NCI-H774 (cell line): Measurements from ENCODE around the gene ZNF670.

Experiments used
- DNase-seq: peaks from one replicate; lab custom pipeline; 2025; lab: John Stamatoyannopoulos, UW

The ZNF670 gene

GRCh38 chr1:247103859-247104591 is 25.4 kb upstream of the ZNF670 start, which contains the start of gene ZNF669:
Gene ZNF669 (minus strand): TSS chr1:247104356. CDS start chr1:247104199, 157 bp downstream.
- peak; percentile 98 for DNase-seq

DNA sequence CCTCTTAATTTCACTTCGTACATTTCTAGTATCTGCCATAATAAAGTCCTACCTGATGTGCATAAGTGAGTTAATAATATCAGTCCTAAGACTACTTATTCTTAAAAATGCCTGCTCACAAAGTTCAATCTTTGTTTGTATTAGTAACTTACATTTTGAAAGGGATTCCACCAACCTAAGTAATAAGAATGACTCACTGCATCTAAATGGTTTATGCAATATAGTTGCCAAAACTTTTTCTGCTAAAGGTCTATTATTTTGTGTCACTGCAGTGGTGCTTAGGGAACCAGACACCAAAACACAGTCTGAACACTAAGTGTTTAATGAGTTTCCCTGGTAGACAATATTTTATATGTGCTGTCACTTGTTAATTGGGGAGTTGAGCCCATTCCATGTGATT is 23.8 kb upstream of the ZNF670 start:
- no peak for DNase-seq

DNA sequence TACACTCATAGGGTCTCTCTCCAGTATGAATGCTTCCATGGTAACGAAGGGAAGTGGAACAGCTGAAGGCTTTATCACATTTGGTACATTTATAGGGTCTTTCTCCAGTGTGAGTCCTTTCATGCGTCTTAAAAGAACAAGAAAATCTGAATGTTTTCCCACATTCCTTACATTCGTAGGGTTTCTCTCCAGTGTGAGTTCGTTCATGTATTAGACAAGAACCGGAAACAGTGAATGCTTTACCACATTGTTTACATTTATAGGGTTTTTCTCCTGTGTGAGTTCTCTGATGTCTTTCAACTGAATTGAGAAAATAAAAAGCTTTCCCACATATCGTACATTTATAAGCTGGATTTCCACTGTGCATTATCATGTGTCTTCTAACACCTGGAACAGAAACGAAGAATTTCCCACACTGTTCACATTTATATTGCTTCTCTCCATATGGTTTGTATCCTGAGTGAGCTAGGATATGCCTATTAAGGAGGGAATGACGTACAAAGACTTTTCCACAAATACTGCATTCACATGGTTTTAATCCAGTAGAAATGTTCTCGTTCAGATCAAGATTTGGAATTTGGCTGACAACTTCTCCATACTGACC is 22.2 kb upstream of the ZNF670 start:
- DNase-seq, result no peak

- DNase-seq, result no peak
These were observed 18.3 kb upstream of the ZNF670 start for GRCh38 chr1:247096958-247097357.

DNA sequence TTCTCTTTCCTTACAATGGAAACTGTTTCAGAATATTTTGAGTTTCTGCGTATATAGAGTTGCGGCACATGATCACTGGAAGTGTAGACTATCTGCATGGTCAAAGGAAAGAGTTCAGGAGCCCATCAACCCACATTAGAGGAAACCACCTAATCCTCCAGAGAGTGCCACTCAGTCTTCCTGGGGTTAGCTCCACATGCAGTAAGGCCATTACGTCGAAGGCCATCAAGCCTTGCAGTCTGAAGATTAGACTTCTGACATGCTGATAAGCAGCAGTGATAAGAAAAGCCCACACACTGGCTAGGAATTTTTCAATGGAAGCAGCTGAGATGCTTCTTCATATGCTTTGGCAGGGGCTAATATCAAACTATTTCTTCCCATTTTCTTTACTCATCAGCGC is 17.9 kb upstream of the ZNF670 start:
- no peak for DNase-seq

DNA sequence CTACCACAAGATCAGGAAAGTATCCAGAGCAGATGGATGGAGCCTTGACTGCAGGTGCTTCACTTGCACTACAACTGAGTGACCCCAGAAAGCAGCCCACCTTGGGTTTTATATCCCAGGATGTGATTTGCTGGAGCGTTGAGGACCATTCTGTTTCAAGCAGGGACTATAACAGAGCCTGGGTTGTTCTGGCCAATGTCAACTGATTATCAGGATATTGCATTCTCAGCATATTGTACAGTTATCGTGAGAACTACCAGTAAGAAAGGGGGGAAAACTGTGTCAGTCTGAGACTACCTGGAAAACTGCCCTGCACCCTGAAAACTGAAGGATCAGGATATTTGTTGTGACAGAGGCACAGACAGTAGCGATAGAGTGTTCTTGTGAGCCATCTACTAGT is 17.5 kb upstream of the ZNF670 start:
- DNase-seq, result no peak

DNA sequence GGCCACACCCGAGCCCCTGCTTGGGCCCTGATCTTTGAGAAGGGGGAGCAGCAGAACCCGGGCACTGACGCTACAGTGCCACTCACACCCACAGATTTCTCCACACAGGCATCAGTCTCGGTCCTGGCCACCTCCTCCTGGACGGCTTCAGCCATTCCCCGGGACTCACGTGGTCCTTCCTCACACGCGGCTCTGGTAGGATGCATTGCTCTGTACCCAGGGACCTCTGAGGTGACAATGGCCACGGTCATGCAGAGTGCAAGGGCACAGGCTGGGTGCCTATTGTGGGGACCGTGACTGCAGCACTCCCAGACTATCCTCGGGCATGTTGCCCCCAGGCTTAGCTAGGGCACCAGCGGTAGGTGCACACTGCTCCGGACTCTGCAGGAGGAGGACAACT is 11.8 kb upstream of the ZNF670 start:
- DNase-seq, result no peak

DNA sequence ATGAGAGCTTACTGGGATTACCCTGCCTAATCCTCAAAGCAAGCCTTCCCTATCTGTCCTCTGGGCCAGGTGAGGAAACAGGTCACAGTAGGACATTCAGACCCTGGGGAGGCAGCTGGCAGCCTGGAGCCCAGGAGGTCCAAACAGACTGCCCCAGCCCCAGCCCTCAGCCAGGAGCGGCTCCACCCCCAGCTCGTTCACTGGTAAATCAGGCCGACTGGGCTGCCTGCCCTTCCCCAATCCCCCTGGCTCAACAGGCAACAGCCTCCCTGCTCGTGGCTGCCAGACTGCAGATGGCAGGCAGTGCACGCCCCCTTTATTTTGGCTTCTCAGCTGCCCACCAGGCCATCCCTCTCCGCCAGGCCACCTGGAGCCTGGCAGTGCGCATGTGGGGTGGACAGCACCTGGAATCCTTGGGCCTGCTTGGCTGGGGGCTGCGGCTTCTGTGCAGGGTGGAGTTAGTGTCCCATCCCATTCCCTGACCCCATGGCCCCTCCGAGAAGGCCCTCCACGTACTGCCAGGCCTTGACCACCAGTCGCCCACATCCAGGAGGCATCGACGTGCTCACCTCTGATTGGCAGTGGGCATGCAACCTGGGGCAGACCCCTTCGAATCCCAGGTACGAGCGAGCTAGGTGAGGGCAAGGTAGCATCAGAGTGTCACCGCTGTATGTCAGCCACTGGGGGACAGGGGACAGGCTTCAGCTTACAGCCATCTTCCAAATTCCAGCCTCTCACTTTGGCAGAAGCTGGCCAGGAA is 11.2 kb upstream of the ZNF670 start:
- DNase-seq, result no peak

DNA sequence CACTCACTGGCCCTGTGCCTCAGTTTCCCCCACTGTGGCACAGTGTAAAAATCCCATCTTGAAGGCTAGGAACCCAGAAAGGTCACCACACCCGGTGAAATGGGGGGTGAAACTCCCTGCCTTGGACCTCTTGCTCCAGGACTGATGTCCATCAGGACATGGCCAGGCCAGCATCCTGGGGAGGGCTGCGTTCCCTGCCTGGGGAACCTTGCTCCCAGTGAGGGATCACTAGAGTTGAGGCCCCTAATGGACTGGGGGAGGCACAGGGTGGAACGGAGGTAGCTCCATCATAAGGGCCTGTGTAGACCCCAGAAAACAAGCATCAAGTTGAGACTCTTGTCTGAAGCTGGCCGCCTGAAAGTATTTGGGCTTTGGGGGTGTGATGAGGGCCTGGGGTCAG is 10.4 kb upstream of the ZNF670 start:
- DNase-seq, result no peak

GRCh38 chr1:247087256-247087655 is 8.6 kb upstream of the ZNF670 start:
- DNase-seq, result no peak

- DNase-seq, result no peak
These were observed 6.7 kb upstream of the ZNF670 start for GRCh38 chr1:247085310-247085709.

GRCh38 chr1:247084771-247085170 is 6.2 kb upstream of the ZNF670 start:
- no peak for DNase-seq

- no peak for DNase-seq
These were observed 697 bp upstream of the ZNF670 start for GRCh38 chr1:247079141-247079874.

DNA sequence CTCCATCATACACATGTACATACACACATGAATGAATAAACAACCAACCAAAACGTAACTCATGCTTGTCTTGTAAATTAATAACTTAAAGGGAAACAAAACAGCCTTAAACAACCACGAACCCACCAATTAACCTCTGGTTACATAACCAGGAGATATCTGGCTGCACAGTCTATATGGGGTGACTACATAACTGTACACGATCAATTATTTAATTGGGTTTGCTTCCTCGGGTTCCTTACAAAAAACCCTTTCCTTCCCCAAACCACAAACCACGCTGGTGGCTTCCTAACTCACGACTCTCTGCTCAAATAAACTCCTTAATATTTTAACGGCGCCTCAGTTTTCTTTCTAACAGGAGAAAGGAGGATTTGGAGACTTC is 744 bp downstream of the ZNF670 start:
- no peak for DNase-seq

GRCh38 chr1:247077213-247077612 is 1.4 kb downstream of the ZNF670 start:
- DNase-seq, result no peak

- DNase-seq, result no peak
These were observed 8.0 kb downstream of the ZNF670 start for GRCh38 chr1:247070645-247071044.

DNA sequence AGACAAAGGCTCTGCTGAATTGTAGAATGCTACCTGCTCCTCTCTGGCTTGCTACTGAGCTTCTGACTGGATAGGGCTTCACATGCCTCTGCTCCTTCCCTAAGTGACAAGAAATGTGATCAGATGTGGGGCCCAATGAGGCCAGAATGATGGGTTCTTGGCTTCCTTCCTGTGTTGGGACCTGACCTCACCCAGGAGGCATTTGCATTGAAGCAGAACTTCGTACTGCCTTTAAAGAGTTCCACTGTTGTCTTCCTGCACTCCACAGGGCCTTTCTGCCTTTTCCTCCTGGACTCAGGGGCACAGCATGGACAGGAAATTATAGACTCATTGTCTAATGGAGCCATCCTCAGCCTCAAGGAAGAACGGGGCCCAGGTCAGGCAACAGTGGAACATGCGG is 14.3 kb downstream of the ZNF670 start:
- no peak for DNase-seq

DNA sequence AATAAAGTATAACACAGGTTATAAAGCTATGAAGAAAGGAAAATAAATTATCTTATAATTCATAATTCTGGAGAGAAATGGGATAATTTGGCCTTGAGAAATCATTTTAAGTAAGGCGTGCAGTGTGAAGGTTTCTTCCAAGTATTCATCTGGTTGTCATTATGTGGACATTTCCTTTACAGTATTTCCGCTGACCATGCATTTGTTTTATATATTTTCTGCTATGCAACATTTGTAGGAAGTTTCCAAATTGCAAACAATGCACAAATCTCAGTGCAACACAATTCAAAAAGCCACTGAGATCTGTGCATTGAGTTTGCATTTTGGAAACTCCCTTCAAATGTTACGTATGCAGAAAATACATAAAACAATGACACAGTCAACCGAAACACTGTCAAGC is 17.8 kb downstream of the ZNF670 start:
- DNase-seq, result no peak

DNA sequence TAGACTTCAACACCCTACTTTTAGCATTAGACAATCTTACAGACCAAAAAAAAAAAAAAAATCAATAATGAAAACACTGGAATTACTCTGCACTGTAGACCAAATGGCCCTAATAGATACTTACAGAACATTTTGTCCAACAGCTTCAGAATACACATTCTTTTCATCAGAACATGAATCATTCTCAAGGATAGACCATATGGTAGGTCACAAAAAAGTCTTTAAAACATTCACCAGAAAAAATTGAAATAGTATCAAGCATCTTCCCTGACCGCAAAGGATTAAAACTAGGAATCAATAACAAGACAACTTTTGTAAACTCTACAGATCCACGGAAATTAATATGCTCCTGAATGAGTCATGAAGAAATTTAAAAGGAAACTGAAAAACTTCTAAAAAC is 22.5 kb downstream of the ZNF670 start:
- DNase-seq, result no peak

GRCh38 chr1:247054992-247055415 is 23.6 kb downstream of the ZNF670 start:
- no peak for DNase-seq

DNA sequence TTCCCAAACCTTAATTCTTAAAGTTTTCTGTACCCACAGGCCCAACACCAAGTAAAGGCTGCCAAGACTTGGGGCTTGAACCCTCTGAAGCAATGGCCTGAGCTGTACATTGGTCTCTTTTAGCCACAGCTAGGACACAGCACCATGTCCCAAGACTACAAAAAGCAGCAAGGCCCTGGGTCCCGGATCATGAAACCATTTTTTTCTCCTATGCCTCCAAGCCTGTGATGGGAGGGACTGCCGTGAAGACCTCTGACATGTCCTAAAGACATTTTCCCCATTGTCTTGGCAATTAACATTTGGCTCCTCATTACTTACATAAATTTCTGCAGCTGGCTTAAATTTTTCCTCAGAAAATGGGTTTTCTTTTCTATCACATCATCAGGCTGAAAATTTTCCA is 30.9 kb downstream of the ZNF670 start:
- DNase-seq, result no peak

DNA sequence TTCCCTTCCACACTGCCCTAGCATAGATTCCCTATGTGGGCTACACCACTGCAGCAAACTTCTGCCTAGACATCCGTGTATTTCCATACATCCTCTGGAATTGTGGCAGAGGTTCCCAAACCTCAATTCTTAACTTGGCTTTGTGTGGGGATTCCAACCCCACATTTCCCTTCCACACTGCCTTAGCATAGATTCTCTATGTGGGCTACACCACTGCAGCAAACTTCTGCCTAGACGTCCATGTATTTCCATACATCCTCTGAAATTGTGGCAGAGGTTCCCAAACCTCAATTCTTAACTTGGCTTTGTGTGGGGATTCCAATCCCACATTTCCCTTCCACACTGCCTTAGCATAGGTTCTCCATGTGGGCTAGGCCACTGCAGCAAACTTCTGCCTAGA is 31.4 kb downstream of the ZNF670 start:
- DNase-seq, result no peak

- DNase-seq, result no peak
These were observed 35.2 kb downstream of the ZNF670 start for GRCh38 chr1:247043406-247043805.
